ENCODE results near the gene SLC22A31.
"Not testable (repeated sequence)": the region's sequence is repeated elsewhere in the genome, so short reads cannot be mapped to it uniquely, and the experiment has no call there.

SLC22A31 gene

DNA sequence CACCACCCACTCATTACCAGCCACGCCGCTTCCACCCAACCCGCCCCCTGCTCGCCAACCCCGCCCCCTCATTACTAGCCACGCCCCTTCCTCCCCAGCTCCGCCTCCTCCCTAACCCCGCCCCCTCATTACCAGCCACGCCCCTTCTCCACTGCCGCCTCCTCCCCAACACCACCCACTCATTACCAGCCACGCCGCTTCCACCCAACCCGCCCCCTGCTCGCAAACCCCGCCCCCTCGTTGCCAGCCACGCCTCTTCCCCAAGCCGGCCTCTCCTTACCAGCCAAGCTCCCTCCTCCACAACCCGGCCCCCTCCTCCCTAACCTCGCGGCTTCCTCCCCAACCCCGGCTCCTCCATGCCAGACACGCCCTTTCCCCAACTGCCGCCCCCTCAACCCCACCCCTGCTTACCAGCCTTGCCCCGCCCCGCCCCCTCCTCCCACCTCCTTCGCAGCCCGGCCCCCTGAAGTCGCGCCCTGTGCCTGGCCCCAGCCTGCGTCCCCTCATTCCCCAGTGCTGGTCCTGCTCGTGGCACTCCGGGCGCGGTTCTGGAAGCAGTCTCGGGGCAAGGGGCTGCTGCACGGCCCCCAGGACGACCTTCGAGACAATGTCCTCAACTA lies 7.3 kb downstream of the SLC22A31 start:
- DNase-seq: no peak

DNA sequence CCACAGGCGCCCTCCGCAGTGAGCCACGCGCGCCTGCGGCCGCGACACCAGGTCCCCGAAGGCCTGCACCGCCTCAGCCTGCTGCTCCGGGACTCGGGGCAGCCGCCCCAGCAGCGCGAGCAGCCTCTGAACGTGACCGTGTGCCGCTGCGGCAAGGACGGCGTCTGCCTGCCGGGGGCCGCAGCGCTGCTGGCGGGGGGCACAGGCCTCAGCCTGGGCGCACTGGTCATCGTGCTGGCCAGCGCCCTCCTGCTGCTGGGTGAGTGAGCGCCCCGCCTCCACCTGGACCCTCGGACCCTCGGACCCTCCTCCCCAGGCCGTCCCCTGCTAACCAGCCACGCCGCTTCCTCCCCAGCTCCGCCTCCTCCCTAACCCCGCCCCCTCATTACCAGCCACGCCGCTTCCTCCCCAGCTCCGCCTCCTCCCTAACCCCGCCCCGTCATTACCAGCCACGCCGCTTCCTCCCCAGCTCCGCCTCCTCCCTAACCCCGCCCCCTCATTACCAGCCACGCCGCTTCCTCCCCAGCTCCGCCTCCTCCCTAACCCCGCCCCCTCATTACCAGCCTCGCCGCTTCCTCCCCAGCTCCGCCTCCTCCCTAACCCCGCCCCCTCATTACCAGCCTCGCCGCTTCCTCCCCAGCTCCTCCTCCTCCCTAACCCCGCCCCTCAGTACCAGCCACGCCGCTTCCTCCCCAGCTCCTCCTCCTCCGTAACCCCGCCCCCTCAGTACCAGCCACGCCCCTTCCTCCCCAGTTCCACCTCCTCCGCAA lies 8.0 kb downstream of the SLC22A31 start:
- DNase-seq: not testable (repeated sequence)

- no peak for DNase-seq
These were observed 8.5 kb downstream of the SLC22A31 start for GRCh38 chr16:89191901-89192185.

- DNase-seq: no peak
These were observed 9.1 kb downstream of the SLC22A31 start for GRCh38 chr16:89191033-89191900.

DNA sequence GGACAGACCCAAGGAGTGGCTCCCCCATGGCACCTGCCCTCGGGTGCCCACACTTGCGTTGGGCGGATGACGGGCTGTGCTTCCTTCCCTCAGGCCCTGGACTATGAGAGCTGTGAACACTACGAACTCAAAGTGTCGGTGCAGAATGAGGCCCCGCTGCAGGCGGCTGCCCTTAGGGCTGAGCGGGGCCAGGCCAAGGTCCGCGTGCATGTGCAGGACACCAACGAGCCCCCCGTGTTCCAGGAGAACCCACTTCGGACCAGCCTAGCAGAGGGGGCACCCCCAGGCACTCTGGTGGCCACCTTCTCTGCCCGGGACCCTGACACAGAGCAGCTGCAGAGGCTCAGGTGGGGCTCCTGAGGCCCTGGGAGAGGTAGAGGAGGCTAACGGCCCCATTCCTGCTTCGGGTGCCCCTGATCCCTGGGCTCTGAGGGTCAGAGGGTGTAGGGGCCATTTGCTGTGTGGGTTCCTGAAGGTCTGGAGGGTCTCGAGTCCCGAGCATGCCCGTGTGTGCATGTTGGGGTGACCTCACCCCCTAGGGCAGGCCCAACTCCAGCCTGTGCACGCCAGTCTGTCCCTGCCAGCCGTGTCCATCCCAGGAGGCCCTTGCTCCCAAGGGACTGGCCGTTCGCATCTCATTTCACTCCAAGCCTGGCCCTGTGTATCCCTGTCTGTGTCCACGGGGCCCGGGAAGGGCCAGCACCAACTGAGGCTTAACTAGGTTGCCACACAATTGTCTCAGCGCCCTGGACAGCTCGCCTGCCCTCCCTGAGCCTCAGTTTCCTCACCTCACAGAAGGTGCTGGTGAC lies 10.0 kb downstream of the SLC22A31 start:
- no peak for DNase-seq

DNA sequence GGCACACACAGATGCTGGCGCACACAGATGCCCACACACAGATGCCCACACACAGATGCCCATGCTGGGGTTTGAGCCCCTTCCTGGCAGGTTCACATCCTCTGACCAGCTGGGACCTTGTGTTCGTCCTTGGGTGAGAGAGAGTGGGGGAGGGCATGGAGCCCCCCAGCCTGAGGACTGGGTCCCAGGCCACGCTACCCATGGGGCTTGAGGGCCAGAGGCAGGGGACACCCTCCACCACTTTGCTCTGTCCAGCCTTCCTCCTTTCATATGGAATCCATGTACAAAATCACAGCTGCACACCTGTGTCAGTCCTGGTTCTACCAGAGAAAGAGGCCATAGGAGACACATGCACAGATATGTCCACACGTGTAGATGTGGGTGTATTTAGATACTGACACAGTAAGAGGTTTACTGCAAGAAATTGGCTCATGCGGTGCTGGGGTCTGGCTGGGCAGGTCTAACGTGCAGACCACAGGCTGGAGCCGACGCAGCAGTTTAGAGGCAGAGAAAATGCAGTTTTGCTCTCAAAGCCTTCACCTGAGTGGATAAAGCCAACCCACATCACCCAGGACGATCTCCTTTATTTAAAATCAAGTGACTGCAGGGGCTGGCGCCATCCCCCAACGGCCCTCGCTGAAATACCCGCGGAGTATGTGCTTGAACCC lies 10.8 kb downstream of the SLC22A31 start:
- DNase-seq: no peak

DNA sequence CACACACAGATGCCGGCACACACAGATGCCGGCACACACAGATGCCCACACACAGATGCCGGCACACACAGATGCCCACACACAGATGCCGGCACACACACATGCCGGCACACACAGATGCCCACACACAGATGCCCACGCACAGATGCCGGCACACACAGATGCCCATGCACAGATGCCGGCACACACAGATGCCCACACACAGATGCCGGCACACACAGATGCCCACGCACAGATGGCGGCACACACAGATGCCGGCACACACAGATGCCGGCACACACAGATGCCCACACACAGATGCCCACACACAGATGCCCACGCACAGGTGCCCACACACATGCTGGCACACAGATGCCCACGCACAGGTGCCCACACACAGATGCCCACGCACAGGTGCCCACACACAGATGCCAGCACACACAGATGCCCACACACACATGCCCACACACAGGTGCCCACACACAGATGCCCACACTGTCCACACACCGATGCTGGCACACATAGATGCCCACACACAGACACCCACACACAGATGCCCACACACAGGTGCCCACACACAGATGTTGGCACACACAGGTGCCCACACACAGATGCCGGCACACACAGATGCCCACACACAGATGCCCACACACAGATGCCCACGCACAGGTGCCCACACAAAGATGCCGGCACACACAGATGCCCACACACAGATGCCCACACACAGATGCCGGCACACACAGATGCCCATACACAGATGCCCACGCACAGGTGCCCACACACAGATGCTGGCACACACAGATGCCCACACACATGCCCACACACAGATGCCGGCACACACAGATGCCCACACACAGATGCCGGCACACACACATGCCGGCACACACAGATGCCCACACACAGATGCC lies 11.6 kb downstream of the SLC22A31 start:
- not testable (repeated sequence) for DNase-seq

- DNase-seq: no peak
These were observed 12.5 kb downstream of the SLC22A31 start for GRCh38 chr16:89187770-89188392.

GRCh38 chr16:89187032-89187769 lies 13.1 kb downstream of the SLC22A31 start:
- DNase-seq: no peak

GRCh38 chr16:89186593-89187031 lies 13.7 kb downstream of the SLC22A31 start:
- not testable (repeated sequence) for DNase-seq

DNA sequence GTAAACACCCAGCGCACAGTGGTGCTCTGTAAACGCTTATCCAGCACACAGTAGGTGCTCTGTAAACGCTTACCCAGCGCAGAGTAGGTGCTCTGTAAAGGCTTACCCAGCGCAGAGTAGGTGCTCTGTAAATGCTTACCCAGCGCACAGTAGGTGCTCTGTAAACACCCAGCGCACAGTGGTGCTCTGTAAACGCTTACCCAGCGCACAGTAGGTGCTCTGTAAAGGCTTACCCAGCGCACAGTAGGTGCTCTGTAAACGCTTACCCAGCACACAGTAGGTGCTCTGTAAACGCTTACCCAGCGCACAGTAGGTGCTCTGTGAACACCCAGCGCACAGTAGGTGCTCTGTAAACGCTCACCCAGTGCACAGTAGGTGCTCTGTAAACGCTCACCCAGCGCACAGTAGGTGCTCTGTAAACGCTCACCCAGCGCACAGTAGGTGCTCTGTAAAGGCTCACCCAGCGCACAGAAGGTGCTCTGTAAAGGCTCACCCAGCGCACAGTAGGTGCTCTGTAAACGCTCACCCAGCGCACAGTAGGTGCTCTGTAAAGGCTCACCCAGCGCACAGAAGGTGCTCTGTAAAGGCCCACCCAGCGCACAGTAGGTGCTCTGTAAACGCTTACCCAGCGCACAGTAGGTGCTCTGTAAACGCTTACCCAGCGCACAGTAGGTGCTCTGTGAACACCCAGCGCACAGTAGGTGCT lies 14.3 kb downstream of the SLC22A31 start:
- DNase-seq: not testable (repeated sequence)

DNA sequence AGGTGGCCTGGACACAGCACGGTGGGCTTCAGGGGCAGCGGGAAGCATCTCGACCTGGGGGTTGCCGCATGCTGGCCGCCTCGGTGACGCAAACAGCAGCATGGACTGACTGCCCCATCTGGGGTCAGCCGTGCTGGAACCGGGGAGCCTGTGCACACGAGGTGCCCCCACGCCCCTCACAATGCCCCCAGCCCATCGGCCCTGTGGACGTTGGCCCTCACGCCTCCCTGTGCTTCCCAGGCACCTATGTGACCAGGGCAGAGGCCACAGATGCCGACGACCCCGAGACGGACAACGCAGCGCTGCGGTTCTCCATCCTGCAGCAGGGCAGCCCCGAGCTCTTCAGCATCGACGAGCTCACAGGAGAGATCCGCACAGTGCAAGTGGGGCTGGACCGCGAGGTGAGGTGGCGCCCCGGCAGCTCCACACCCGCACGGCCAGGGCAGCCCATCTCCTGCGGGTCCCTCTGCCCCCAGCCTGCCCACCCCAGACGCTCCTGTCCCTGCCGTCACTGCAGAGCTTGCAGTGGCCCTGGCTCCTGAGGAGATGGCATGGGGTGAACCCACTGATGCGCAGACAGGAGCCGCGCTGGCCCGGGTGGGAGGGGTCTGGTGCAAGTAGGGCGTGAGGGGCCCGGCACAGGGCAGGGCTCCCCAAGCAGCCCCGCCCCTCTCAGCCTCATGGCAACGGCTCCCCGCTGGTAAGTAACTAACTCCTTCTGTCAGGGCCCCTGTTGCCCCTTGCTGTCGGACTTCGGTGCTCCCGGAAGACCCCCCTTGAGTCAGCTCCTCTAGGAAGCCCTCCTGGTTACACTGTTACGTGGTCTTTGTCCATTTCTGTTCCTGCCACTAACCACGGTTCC lies 15.2 kb downstream of the SLC22A31 start:
- DNase-seq: no peak

- DNase-seq: no peak
These were observed 15.7 kb downstream of the SLC22A31 start for GRCh38 chr16:89184677-89184932.

DNA sequence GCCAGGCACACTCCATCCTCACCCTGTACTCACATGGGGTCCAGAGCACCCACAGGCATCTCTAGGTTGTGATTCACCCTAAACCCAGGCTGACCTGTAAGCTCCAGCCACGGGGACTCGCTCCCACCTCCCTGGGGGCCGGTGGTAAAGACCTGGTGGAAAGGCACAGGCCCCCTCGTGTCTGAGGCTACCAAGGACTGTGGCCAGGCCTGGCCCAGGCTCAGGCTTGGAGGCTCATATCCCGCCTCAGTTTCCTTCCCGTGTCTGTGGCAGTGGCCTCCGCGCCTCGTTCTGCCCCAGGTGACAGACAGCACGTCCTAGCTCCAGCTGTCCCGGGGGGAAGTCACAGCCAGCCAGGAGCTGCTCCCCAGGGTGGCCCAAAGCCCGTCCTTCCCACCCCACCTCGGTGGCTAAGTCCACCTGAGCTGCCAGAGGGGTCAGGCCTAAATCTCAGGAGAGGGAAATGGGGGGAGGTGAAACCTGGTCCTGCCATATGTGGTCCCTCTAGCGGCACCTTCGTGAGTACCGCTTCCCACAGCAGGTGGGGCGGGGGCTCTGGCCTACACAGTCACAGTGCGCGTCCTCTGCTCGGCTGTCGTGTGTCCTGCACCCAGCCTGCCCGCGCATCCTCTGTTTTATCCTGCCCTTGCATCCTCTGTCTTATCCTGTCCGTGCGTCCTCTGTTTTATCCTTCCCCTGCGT lies 16.2 kb downstream of the SLC22A31 start:
- no peak for DNase-seq

GRCh38 chr16:89183463-89183862 lies 16.9 kb downstream of the SLC22A31 start:
- no peak for DNase-seq

- DNase-seq: no peak
These were observed 20.6 kb downstream of the SLC22A31 start for GRCh38 chr16:89179656-89180315.

- no peak for DNase-seq
These were observed 21.2 kb downstream of the SLC22A31 start for GRCh38 chr16:89179148-89179484.
